Spinal cord (tissue), 10 donors: ENCODE results near the gene FKBP2. TPM values are rescaled to one million over a fixed set of nuclear protein-coding genes. Genes with fewer than 3 reads are reported as not detected.
A peak's percentile ranks its signal among the peaks of the same experiment; 100 is the strongest.

Experiments
- DNase-seq, 6 donors: peaks; one replicate each; pipeline versions ENCODE4 v3.0.0 to v3.0.0-alpha.2; 2013 to 2015; ENCODE audit warnings: low spot score in 6 of 6, low read depth in 4 of 6
- H3K27ac ChIP-seq: one replicate; pipeline ENCODE4 v1.5.1; 2013; ENCODE audit warnings: low read depth, low read length, control low read depth
- H3K27me3 ChIP-seq: one replicate; pipeline ENCODE4 v1.6.1; 2013; ENCODE audit warnings: low read length; ENCODE audit not compliant: control insufficient read depth, insufficient read depth
- H3K36me3 ChIP-seq: one replicate; pipeline ENCODE4 v1.6.1; 2013; ENCODE audit warnings: low read length; ENCODE audit not compliant: control insufficient read depth, insufficient read depth
- H3K4me1 ChIP-seq: one replicate; pipeline ENCODE4 v1.6.1; 2013; ENCODE audit warnings: low read length; ENCODE audit not compliant: control insufficient read depth, insufficient read depth
- H3K4me3 ChIP-seq: one replicate; pipeline ENCODE4 v1.5.1; 2013; ENCODE audit warnings: low read depth, low read length, control low read depth
- H3K9me3 ChIP-seq: one replicate; pipeline ENCODE4 v1.6.1; 2013; ENCODE audit warnings: low read length; ENCODE audit not compliant: control insufficient read depth, insufficient read depth
- WGBS: methylation state at CpG from one replicate; pipeline ENCODE4 v1.1.5; 2013; ENCODE audit warnings: missing lambda C conversion rate; ENCODE audit not compliant: insufficient coverage; 5-methylcytosine and 5-hydroxymethylcytosine counted together
- polyA plus RNA-seq, 2 donors: library from polyadenylated mRNA; unstranded; fragments of 120-200 nt; gene quantifications; one replicate each; pipeline ENCODE4 v1.2.1, GENCODE V29; 2013; ENCODE audit not compliant: insufficient read length in 2 of 2
- total RNA-seq, 2 donors: library from RNA; depleted of rRNA in 1 of 2; stranded (reverse); fragments of 120-200 nt in 1 of 2; fragments of >200 nt in 1 of 2; gene quantifications; one replicate each; pipeline versions ENCODE4 v1.2.3 to v1.2.4, GENCODE V29; 2013 to 2014
- donor health status: healthy.

FKBP2 gene
- total and polyA plus RNA-seq, 4 donors = 43.6 to 120 (median 102) TPM

DNA sequence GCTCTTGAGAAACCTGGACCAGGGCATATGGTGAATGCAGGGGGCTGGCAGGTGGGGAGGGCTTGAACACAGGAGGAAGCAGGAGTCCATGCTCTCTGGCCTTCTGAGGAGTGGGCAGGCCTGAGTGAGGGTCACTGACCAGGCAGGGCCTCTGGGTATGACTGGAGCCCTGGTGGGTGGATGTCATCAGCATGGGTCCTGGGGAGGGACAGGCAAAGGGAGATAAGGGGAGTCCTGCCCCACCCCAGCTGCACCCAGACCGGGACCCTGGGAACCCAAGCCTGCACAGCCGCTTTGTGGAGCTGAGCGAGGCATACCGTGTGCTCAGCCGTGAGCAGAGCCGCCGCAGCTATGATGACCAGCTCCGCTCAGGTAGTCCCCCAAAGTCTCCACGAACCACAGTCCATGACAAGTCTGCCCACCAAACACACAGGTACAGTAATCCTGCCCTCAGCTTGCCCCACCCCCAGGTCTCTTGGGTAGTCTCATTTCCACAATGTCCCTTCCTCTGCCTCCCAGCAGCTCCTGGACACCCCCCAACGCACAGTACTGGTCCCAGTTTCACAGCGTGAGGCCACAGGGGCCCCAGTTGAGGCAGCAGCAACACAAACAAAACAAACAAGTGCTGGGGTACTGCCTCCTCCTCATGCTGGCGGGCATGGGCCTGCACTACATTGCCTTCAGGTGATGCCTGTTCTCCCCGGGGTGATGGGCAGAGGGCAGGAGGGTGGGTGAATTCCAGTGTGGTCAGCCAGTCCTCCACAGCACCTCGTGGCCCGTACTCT, 8.5 kb upstream of the FKBP2 start:
- no peak for DNase-seq
- no peak overlapping the region for H3K4me3 ChIP-seq
- no peaks in the 10 kb centered on the region for H3K27me3 ChIP-seq
- H3K27ac ChIP-seq = no peak overlapping the region
- peaks cover 29% of the 10 kb centered on the region for H3K36me3 ChIP-seq
- H3K4me1 ChIP-seq = peaks cover 64% of the 10 kb centered on the region
- WGBS = 84% methylated on average over 15 of the region's 15 CpGs
- H3K9me3 ChIP-seq = no peaks in the 10 kb centered on the region

DNA sequence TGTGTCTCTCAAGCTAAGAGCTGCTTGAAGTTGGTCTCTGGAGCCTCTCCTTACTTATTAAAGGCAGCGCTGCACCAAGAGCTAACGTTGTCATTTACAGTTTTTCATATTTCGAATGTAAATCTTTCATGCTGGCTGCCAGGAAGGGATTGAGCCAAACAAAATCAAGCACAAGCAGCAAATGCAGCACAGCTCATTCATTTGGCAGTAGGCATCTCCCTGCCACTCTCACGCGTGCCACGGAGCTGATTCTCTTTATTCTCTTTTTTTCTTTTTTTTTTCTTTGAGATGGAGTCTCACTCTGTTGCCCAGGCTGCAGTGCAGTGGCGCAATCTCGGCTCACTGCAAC, 8.0 kb upstream of the FKBP2 start:
- peak in 2 of 6 donors; percentile 20 to 84 for DNase-seq
- Histone ChIP-seq H3K4me1 (peaks cover 61% of the 10 kb centered on the region), H3K9me3 (no peaks in the 10 kb centered on the region), H3K36me3 (peaks cover 34% of the 10 kb centered on the region), H3K4me3 (no peak overlapping the region), H3K27me3 (no peaks in the 10 kb centered on the region), H3K27ac (no peak overlapping the region)
- 74% methylated on average over 6 of the region's 8 CpGs for WGBS

DNA sequence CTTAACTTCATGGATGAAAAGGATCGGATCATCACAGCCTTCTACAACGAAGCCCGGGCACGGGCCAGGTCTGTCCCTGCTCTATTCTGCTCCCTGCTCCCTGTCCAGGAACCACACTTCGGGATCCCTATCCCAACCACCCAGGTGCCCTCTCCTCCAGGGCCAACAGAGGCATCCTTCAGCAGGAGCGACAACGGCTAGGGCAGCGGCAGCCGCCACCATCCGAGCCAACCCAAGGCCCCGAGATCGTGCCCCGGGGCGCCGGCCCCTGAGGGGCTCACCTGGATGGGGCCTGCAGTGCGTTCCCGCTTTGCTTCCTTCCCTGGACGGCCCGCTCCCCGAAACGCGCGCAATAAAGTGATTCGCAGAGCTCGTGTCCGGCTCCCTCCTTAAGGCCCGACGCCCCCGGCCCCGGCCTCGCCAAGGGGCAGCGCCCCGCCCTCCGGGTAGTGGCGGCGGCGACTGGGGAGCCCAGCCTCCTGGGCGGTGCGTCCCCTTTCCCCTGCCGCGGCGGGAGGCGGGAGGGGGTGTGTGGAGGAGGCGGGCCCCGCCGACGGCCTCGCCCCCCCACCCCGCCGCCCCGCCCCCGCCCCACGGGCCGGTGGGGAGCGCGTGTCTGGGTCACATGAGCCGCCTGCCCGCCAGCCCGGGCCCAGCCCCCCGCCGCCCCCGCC, 6.8 kb upstream of the FKBP2 start, which contains the start of gene VEGFB:
TSS of gene VEGFB (plus strand) at position 672 of the 674 bp plus-strand sequence. CDS start 250 bp downstream, outside the sequence.
- 2% methylated on average over 57 of the region's 62 CpGs for WGBS
- H3K9me3 ChIP-seq = no peaks in the 10 kb centered on the region
- no peaks in the 10 kb centered on the region for H3K27me3 ChIP-seq
- H3K36me3 ChIP-seq = peaks cover 43% of the 10 kb centered on the region
- peaks cover 56% of the 10 kb centered on the region for H3K4me1 ChIP-seq
- DNase-seq = peak in 2 of 6 donors; percentile 78 to 85
- H3K27ac ChIP-seq = peak within 1 kb of the TSS; percentile 79
- H3K4me3 ChIP-seq = peak within 1 kb of the TSS; percentile 69

DNA sequence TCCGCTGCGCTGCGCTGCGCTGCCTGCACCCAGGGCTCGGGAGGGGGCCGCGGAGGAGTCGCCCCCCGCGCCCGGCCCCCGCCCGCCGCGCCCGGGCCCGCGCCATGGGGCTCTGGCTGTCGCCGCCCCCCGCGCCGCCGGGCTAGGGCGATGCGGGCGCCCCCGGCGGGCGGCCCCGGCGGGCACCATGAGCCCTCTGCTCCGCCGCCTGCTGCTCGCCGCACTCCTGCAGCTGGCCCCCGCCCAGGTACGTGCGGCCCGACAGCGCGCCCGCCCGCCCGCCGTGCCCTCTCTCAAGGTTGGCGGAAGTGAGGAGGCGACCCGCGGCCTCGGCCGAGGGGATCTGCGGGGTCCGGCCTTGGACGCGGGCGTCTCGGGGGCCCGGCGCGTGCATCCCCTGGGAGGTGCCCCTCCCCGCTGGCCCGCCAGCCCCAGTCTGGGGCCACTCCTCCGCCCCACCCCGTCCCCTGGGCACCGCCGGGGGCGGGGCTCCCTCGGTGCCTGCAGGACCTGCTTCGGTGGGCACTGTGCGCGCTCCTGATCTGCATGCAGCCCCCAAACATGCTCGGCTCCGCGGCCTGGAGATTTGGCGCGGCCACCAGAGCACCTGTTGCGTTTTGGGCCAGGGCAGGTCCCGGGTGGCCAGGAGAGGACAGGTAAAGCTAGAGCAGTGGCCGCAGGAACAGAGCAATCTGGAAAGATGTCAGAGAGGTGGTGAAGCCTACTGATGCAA, 6.1 kb upstream of the FKBP2 start:
- no peaks in the 10 kb centered on the region for H3K27me3 ChIP-seq
- peak overlapping the region; percentile 61 for H3K27ac ChIP-seq
- peak overlapping the region; percentile 48 for H3K4me3 ChIP-seq
- WGBS = 1% methylated on average over 80 of the region's 80 CpGs
- H3K9me3 ChIP-seq = no peaks in the 10 kb centered on the region
- peaks cover 49% of the 10 kb centered on the region for H3K4me1 ChIP-seq
- H3K36me3 ChIP-seq = peaks cover 41% of the 10 kb centered on the region
- DNase-seq = peak in 2 of 6 donors; percentile 53 to 64

DNA sequence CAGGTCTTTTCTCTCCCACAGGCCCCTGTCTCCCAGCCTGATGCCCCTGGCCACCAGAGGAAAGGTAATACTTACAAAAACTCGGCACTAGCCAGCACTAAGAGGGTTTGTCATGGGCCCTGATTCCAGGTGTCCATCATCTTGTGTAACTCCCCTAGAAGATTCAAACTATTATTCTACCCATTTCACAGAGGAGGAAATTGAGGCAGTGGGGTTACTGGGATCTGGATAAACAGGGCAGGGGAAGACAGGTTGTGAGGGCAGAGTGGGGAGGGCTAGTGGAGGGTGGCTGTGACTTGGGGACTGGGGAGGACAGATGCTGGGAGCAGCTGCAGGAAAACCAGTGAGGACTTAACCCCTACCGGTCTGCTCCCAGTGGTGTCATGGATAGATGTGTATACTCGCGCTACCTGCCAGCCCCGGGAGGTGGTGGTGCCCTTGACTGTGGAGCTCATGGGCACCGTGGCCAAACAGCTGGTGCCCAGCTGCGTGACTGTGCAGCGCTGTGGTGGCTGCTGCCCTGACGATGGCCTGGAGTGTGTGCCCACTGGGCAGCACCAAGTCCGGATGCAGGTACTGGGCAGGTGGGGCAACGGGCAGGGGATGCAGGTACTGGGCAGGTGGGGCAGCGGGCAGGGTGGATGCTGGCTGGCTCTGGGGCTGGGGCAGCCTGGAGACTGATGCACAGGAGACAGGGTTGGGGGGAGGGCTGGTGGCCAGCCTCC, 5.3 kb upstream of the FKBP2 start:
- H3K4me1 ChIP-seq = peaks cover 52% of the 10 kb centered on the region
- DNase-seq = no peak
- peak overlapping the region; percentile 48 for H3K4me3 ChIP-seq
- WGBS = 90% methylated on average over 10 of the region's 12 CpGs
- H3K27ac ChIP-seq = no peak overlapping the region
- H3K36me3 ChIP-seq = peaks cover 41% of the 10 kb centered on the region
- H3K9me3 ChIP-seq = no peaks in the 10 kb centered on the region
- no peaks in the 10 kb centered on the region for H3K27me3 ChIP-seq

DNA sequence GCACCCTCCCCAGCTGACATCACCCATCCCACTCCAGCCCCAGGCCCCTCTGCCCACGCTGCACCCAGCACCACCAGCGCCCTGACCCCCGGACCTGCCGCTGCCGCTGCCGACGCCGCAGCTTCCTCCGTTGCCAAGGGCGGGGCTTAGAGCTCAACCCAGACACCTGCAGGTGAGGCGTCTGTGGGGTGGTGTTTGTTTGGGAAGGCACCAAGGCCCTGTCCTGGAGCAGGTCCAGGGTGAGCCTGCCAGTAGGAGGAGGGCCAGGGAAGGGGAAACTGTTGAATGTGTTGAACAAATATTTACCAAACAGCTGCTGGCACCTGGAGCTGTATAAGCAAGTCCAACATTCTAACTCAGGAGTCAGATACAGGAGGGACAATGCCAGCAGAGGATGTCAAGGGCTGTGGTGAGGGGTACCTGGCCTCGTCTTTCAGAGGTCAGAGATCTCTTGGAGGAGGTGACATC, 3.4 kb upstream of the FKBP2 start:
- H3K27ac ChIP-seq = no peak overlapping the region
- H3K27me3 ChIP-seq = no peaks in the 10 kb centered on the region
- H3K4me1 ChIP-seq = peaks cover 47% of the 10 kb centered on the region
- no peak for DNase-seq
- H3K4me3 ChIP-seq = no peak overlapping the region
- H3K9me3 ChIP-seq = no peaks in the 10 kb centered on the region
- 72% methylated on average over 12 of the region's 12 CpGs for WGBS
- H3K36me3 ChIP-seq = peaks cover 41% of the 10 kb centered on the region

DNA sequence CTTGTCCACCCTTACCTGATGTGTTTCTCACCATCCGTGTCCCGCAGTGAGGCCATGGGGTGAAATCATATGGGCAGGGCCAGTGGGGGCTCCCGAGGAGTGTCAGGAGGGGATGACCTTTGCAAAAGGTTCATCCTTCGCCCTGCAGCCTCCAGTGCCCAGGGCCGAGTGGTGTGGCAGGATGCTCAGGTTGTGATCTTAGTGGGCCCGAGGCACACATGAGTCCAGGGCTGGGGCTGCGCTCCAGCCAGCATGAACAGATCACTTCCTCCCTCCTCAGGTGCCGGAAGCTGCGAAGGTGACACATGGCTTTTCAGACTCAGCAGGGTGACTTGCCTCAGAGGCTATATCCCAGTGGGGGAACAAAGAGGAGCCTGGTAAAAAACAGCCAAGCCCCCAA, 2.8 kb upstream of the FKBP2 start:
- H3K4me3 ChIP-seq = no peak overlapping the region
- H3K4me1 ChIP-seq = peaks cover 49% of the 10 kb centered on the region
- peaks cover 46% of the 10 kb centered on the region for H3K36me3 ChIP-seq
- WGBS = 97% methylated on average over 6 of the region's 9 CpGs
- no peak for DNase-seq
- H3K9me3 ChIP-seq = no peaks in the 10 kb centered on the region
- H3K27me3 ChIP-seq = no peaks in the 10 kb centered on the region
- no peak overlapping the region for H3K27ac ChIP-seq

DNA sequence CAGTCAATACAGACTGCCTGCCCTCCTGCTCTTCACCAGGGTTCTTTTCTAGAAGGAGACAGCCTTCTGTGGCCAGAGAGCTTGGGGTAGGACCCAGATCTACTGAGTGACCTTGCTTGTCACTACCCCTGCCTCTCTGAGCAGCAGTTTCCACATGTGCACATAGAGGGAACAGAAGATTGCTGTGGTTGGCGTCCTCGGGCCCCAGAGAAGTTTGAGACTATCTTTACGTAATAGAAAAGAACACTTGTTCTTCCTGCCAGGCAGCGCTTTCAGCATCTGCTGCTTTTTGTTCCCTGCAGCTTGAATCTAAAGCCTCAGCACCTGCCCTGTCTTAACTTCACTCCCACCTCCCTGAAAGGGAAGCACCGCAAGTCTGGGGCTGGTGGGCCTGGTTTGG, 1.9 kb upstream of the FKBP2 start:
- no peak for DNase-seq
- Histone ChIP-seq H3K27me3 (no peaks in the 10 kb centered on the region), H3K27ac (no peak overlapping the region), H3K4me3 (no peak overlapping the region), H3K4me1 (peaks cover 49% of the 10 kb centered on the region), H3K9me3 (no peaks in the 10 kb centered on the region), H3K36me3 (peaks cover 55% of the 10 kb centered on the region)
- WGBS = 78% methylated on average over 1 of the region's 5 CpGs
